ENCODE results near the gene PAPPA. TPM values are rescaled to one million over a fixed set of nuclear protein-coding genes. Genes with fewer than 3 reads are reported as not detected.

Gene PAPPA
- total and polyA plus RNA-seq, 7 experiments from 2014 or later: 0.07 to 0.64 (median 0.48) TPM; not detected in 4

DNA sequence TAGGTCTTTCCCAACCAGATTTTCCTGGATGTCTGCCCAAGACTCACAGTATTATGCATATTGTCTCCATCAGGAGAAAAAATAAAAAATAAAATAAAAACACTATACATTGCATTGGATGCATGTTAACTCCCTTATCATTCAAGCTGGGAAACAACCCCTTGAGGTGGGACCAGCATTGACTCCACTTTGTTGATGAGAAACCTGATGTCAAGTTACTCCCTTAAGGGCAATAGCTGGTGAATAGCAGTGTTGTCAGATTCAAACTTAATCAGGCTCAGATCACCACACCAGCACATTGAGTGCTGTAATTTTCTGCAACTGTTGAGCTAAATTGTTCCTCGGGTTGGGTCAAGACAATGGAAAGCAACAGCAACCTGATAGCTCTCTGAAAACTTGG, 269.6 kb downstream of the PAPPA start:
- no peak for ATAC-seq
- ChIA-PET POLR2A (no interaction called here), CTCF (no interaction called here)
- H3K4me1 Mint-ChIP-seq: no peaks in the 10 kb centered on the region
- H3K27ac Mint-ChIP-seq: no peak overlapping the region
- H3K27me3 Mint-ChIP-seq: no peaks in the 10 kb centered on the region
- intact Hi-C loops (cut with micrococcal nuclease): no loop called here
- DNase-seq: no peak
- H3K9me3 Mint-ChIP-seq: peaks cover 0 to 4% (median 0%) of the 10 kb centered on the region in 11 donors
- H3K4me3 Mint-ChIP-seq: no peak overlapping the region
- no peaks in the 10 kb centered on the region for H3K27me3 ChIP-seq (ENCODE audit: control insufficient read depth in 2 of 2, insufficient read depth in 2 of 2, low read length in 2 of 2)
- no peaks in the 10 kb centered on the region for H3K9me3 ChIP-seq (ENCODE audit: control insufficient read depth in 2 of 3, low read length in 3 of 3)
- no peaks in the 10 kb centered on the region for H3K36me3 ChIP-seq (ENCODE audit: control insufficient read depth in 2 of 3, insufficient read depth in 3 of 3, low read length in 3 of 3)
- peaks cover 0 to 73% (median 41%) of the 10 kb centered on the region in 5 donors for H3K36me3 Mint-ChIP-seq
- H3K27ac ChIP-seq (ENCODE audit: low read depth, low read length): no peak overlapping the region
- H3K4me1 ChIP-seq (ENCODE audit: control insufficient read depth in 2 of 2, insufficient read depth in 2 of 2, low read length in 2 of 2): no peaks in the 10 kb centered on the region
- no peak overlapping the region for H3K4me3 ChIP-seq (ENCODE audit: low read length)

DNA sequence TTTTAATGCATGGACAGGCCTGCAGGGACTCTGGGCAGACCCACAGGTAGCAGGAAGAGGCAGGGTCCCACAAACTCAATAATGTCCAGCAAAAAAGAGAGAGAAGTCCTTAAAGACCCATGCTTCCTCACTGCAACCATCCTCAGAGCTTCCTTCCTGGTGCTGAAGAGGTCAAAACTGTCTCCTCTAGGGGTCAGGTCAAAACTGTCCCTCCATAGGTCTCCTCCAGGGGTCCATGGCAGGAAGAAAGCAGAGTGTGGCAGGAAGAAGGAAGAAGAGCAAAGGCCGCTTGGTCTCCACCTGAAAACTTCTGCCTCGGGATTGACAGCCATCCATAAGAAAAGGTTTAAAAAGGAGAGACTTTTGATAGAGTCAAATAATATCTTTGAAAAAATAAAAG, 271.7 kb downstream of the PAPPA start:
- peaks cover 0 to 4% (median 0%) of the 10 kb centered on the region in 11 donors for H3K9me3 Mint-ChIP-seq
- H3K27me3 Mint-ChIP-seq: no peaks in the 10 kb centered on the region

DNA sequence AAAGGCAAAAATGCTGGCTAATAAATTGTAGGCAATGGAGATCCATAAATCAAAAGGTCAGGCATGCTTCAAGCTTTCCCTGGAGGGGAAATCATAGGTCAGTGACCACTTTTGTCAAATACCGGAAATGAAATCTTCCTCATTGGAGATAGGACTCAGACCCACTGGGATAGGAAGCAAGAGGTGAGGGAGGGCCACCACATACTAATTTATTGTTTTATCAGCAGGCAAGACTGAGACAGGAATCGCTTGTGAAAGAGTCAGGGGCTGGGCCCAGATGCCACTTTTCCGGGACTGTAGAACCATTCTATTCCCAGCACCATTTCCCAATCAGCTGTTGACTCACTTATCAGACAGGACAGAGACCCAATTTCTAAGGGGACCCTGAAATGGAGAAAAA, 277.3 kb downstream of the PAPPA start:
- no peak overlapping the region for H3K4me3 Mint-ChIP-seq

More for the DNA sequence above, 271.7 kb downstream of the PAPPA start:
- ATAC-seq (no peak), DNase-seq (no peak)
- no peaks in the 10 kb centered on the region for H3K27me3 ChIP-seq (ENCODE audit: control insufficient read depth in 2 of 2, insufficient read depth in 2 of 2, low read length in 2 of 2)
- no peak overlapping the region for H3K27ac ChIP-seq (ENCODE audit: low read depth, low read length)
- Mint-ChIP-seq H3K4me1 (no peaks in the 10 kb centered on the region), H3K27ac (no peak overlapping the region), H3K4me3 (no peak overlapping the region), H3K36me3 (peaks cover 0 to 65% (median 38%) of the 10 kb centered on the region in 5 donors)
- no peaks in the 10 kb centered on the region for H3K9me3 ChIP-seq (ENCODE audit: control insufficient read depth in 2 of 3, low read length in 3 of 3)
- H3K4me1 ChIP-seq (ENCODE audit: control insufficient read depth in 2 of 2, insufficient read depth in 2 of 2, low read length in 2 of 2): no peaks in the 10 kb centered on the region
- ChIA-PET POLR2A (no interaction called here), CTCF (no interaction called here)
- no peak overlapping the region for H3K4me3 ChIP-seq (ENCODE audit: low read length)
- no peaks in the 10 kb centered on the region for H3K36me3 ChIP-seq (ENCODE audit: control insufficient read depth in 2 of 3, insufficient read depth in 3 of 3, low read length in 3 of 3)
- intact Hi-C loops (cut with micrococcal nuclease): no loop called here

DNA sequence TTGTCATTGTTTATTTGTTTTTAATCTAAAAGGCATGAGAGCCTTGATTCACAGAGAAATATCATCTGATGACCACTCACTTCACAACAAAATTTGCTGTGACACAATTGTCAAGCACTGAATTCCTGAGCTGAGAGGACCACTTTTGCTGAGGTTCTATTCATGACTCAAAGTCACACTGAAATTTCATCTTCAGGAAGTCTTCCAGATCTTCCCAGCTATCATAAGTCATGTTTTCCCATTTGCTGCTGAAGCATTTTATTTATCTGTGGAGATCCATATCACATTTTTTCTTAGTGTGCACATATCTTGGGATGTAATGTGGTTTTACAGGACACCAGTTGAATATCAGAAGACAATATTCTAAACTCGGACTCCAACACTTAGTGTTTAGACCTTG, 278.5 kb downstream of the PAPPA start:
- Mint-ChIP-seq H3K4me1 (no peaks in the 10 kb centered on the region), H3K27ac (no peak overlapping the region), H3K36me3 (peaks cover 0 to 48% (median 19%) of the 10 kb centered on the region in 5 donors), H3K27me3 (no peaks in the 10 kb centered on the region), H3K9me3 (peaks cover 0 to 3% (median 0%) of the 10 kb centered on the region in 11 donors), H3K4me3 (no peak overlapping the region)
- Histone ChIP-seq H3K9me3 (ENCODE audit: control insufficient read depth in 2 of 3, low read length in 3 of 3) (no peaks in the 10 kb centered on the region), H3K36me3 (ENCODE audit: control insufficient read depth in 2 of 3, insufficient read depth in 3 of 3, low read length in 3 of 3) (no peaks in the 10 kb centered on the region), H3K4me3 (ENCODE audit: low read length) (no peak overlapping the region), H3K4me1 (ENCODE audit: control insufficient read depth in 2 of 2, insufficient read depth in 2 of 2, low read length in 2 of 2) (no peaks in the 10 kb centered on the region), H3K27ac (ENCODE audit: low read depth, low read length) (no peak overlapping the region), H3K27me3 (ENCODE audit: control insufficient read depth in 2 of 2, insufficient read depth in 2 of 2, low read length in 2 of 2) (no peaks in the 10 kb centered on the region)
- CTCF ChIA-PET: no interaction called here
- POLR2A ChIA-PET: no interaction called here
- no peak for DNase-seq
- ATAC-seq: no peak
- intact Hi-C loops (cut with micrococcal nuclease): no loop called here

More for the DNA sequence above, 277.3 kb downstream of the PAPPA start:
- Histone ChIP-seq H3K27me3 (ENCODE audit: control insufficient read depth in 2 of 2, insufficient read depth in 2 of 2, low read length in 2 of 2) (no peaks in the 10 kb centered on the region), H3K27ac (ENCODE audit: low read depth, low read length) (no peak overlapping the region), H3K4me1 (ENCODE audit: control insufficient read depth in 2 of 2, insufficient read depth in 2 of 2, low read length in 2 of 2) (no peaks in the 10 kb centered on the region), H3K36me3 (ENCODE audit: control insufficient read depth in 2 of 3, insufficient read depth in 3 of 3, low read length in 3 of 3) (no peaks in the 10 kb centered on the region), H3K4me3 (ENCODE audit: low read length) (no peak overlapping the region), H3K9me3 (ENCODE audit: control insufficient read depth in 2 of 3, low read length in 3 of 3) (no peaks in the 10 kb centered on the region)
- Mint-ChIP-seq H3K9me3 (no peaks in the 10 kb centered on the region), H3K27me3 (no peaks in the 10 kb centered on the region), H3K4me1 (no peaks in the 10 kb centered on the region), H3K27ac (no peak overlapping the region), H3K36me3 (peaks cover 0 to 49% (median 25%) of the 10 kb centered on the region in 5 donors)
- CTCF ChIA-PET: no interaction called here
- POLR2A ChIA-PET: no interaction called here
- DNase-seq: no peak
- no peak for ATAC-seq
- intact Hi-C loops (cut with micrococcal nuclease): no loop called here

DNA sequence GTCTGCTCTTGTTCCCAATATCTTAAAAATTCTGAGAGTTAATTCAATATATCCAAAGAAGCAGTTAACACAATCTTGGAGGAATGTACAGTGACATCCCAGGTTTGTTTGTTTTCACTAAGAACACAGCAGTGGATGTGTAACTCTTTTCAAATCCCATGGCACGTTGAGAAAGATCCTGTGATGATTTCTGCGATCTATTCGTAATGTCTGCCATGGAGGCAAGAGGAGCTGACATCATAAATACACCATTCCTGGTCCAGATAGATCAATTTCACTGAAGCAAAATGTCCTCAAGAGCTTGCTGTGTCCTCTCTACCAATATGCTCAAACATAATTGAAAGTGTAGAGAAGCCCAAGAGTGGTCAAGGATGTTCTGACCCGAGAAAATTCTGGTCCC, 280.7 kb downstream of the PAPPA start:
- peaks cover 0 to 9% (median 1%) of the 10 kb centered on the region in 11 donors for H3K9me3 Mint-ChIP-seq
- Histone ChIP-seq H3K4me3 (ENCODE audit: low read length) (no peak overlapping the region), H3K27ac (ENCODE audit: low read depth, low read length) (no peak overlapping the region), H3K4me1 (ENCODE audit: control insufficient read depth in 2 of 2, insufficient read depth in 2 of 2, low read length in 2 of 2) (no peaks in the 10 kb centered on the region), H3K9me3 (ENCODE audit: control insufficient read depth in 2 of 3, low read length in 3 of 3) (no peaks in the 10 kb centered on the region), H3K36me3 (ENCODE audit: control insufficient read depth in 2 of 3, insufficient read depth in 3 of 3, low read length in 3 of 3) (peaks cover 0 to 4% (median 0%) of the 10 kb centered on the region in 3 experiments), H3K27me3 (ENCODE audit: control insufficient read depth in 2 of 2, insufficient read depth in 2 of 2, low read length in 2 of 2) (no peaks in the 10 kb centered on the region)
- peaks cover 0 to 55% (median 26%) of the 10 kb centered on the region in 5 donors for H3K36me3 Mint-ChIP-seq
- CTCF ChIA-PET: no interaction called here
- no peak overlapping the region for H3K4me3 Mint-ChIP-seq
- no peaks in the 10 kb centered on the region for H3K27me3 Mint-ChIP-seq
- intact Hi-C loops (cut with micrococcal nuclease): no loop called here
- H3K27ac Mint-ChIP-seq: no peak overlapping the region
- DNase-seq (no peak), ATAC-seq (no peak)
- POLR2A ChIA-PET: no interaction called here
- no peaks in the 10 kb centered on the region for H3K4me1 Mint-ChIP-seq

DNA sequence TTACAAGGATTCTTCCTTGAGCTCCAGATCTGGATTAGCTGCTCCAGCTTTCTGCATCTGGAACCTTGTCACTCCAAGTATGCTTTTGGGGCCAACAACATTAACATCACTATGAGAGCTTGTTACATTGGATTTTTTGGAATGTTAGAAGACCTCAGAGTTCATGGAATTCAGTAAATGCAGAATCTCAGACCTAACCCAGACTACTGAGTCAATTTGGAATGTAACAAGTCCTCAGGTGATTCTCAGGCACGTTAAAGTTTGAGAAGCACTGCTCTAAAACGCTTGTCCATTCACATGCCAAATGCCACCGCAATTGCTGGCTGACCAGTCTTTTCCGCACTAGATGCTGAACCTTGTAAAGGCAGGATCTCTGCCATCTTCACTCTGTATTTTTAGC, 282.1 kb downstream of the PAPPA start:
- Histone ChIP-seq H3K9me3 (ENCODE audit: control insufficient read depth in 2 of 3, low read length in 3 of 3) (no peaks in the 10 kb centered on the region), H3K36me3 (ENCODE audit: control insufficient read depth in 2 of 3, insufficient read depth in 3 of 3, low read length in 3 of 3) (peaks cover 0 to 13% (median 4%) of the 10 kb centered on the region in 3 experiments), H3K4me3 (ENCODE audit: low read length) (no peak overlapping the region), H3K27me3 (ENCODE audit: control insufficient read depth in 2 of 2, insufficient read depth in 2 of 2, low read length in 2 of 2) (no peaks in the 10 kb centered on the region), H3K4me1 (ENCODE audit: control insufficient read depth in 2 of 2, insufficient read depth in 2 of 2, low read length in 2 of 2) (no peaks in the 10 kb centered on the region), H3K27ac (ENCODE audit: low read depth, low read length) (no peak overlapping the region)
- H3K27ac Mint-ChIP-seq: no peak overlapping the region
- ChIA-PET POLR2A (no interaction called here), CTCF (no interaction called here)
- no peaks in the 10 kb centered on the region for H3K27me3 Mint-ChIP-seq
- no peak for ATAC-seq
- peaks cover 0 to 14% (median 1%) of the 10 kb centered on the region in 11 donors for H3K9me3 Mint-ChIP-seq
- H3K36me3 Mint-ChIP-seq: peaks cover 6 to 60% (median 36%) of the 10 kb centered on the region in 5 donors
- DNase-seq: no peak
- no peaks in the 10 kb centered on the region for H3K4me1 Mint-ChIP-seq
- H3K4me3 Mint-ChIP-seq: no peak overlapping the region
- intact Hi-C loops (cut with micrococcal nuclease): no loop called here

DNA sequence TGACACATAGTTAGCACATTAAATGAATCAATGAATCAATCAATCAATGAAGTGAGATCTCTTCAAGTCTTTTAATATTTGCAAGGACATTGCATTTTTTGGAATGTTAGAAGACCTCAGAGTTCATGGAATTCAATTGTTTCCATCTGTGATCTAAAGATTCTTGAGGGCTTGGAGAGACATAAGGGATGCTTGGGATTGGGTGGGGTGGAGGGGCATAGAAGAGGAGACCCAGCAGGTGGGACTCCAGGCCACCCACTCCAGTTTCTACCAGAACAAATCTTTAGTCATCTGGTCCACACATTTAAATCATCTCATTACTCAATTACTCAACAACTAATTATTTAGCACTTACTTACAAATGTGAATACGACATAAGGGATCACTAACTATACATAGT, 282.5 kb downstream of the PAPPA start:
- H3K4me1 ChIP-seq (ENCODE audit: control insufficient read depth in 2 of 2, insufficient read depth in 2 of 2, low read length in 2 of 2): no peaks in the 10 kb centered on the region
- POLR2A ChIA-PET: no interaction called here
- no peaks in the 10 kb centered on the region for H3K27me3 Mint-ChIP-seq
- peaks cover 0 to 13% (median 4%) of the 10 kb centered on the region in 3 experiments for H3K36me3 ChIP-seq (ENCODE audit: control insufficient read depth in 2 of 3, insufficient read depth in 3 of 3, low read length in 3 of 3)
- ATAC-seq: no peak
- H3K36me3 Mint-ChIP-seq: peaks cover 6 to 62% (median 40%) of the 10 kb centered on the region in 5 donors
- DNase-seq: no peak
- CTCF ChIA-PET: no interaction called here
- H3K4me3 ChIP-seq (ENCODE audit: low read length): no peak overlapping the region
- intact Hi-C loops (cut with micrococcal nuclease): no loop called here
- H3K27ac Mint-ChIP-seq: no peak overlapping the region
- H3K27me3 ChIP-seq (ENCODE audit: control insufficient read depth in 2 of 2, insufficient read depth in 2 of 2, low read length in 2 of 2): no peaks in the 10 kb centered on the region
- no peaks in the 10 kb centered on the region for H3K9me3 ChIP-seq (ENCODE audit: control insufficient read depth in 2 of 3, low read length in 3 of 3)
- H3K27ac ChIP-seq (ENCODE audit: low read depth, low read length): no peak overlapping the region
- no peak overlapping the region for H3K4me3 Mint-ChIP-seq
- H3K4me1 Mint-ChIP-seq: no peaks in the 10 kb centered on the region
- H3K9me3 Mint-ChIP-seq: peaks cover 0 to 14% (median 1%) of the 10 kb centered on the region in 11 donors
